ENCODE measurements around the gene MYPOP. TPM values are rescaled to one million over a fixed set of nuclear protein-coding genes. Genes with fewer than 3 reads are reported as not detected.
"Not testable (repeated sequence)": the region's sequence is repeated elsewhere in the genome, so short reads cannot be mapped to it uniquely, and the experiment has no call there.

Gene MYPOP
- total RNA-seq, 1 donor from 2014 or later, result 1.2 TPM

GRCh38 chr19:45908956-45909355 is 6.5 kb upstream of the MYPOP start:
- DNase-seq (ENCODE audit: low read depth in 2 of 2), result peak in 1 of 2 donors; percentile 20

GRCh38 chr19:45906221-45906620 is 3.8 kb upstream of the MYPOP start:
- peak in 1 of 2 donors; percentile 21 for DNase-seq (ENCODE audit: low read depth in 2 of 2)

GRCh38 chr19:45905011-45905410 is 2.6 kb upstream of the MYPOP start:
- DNase-seq (ENCODE audit: low read depth in 2 of 2), result no peak

- DNase-seq (ENCODE audit: low read depth in 2 of 2), result peak; percentile 97 to 99
These were observed 525 bp upstream of the MYPOP start for GRCh38 chr19:45902651-45903625.

- DNase-seq (ENCODE audit: low read depth in 2 of 2), result peak; percentile 42 to 61
These were observed 941 bp downstream of the MYPOP start for GRCh38 chr19:45901432-45901911.

- DNase-seq (ENCODE audit: low read depth in 2 of 2), result no peak
These were observed 1.5 kb downstream of the MYPOP start for GRCh38 chr19:45900738-45901431.

- DNase-seq (ENCODE audit: low read depth in 2 of 2), result no peak
These were observed 2.4 kb downstream of the MYPOP start for GRCh38 chr19:45899919-45900589.

GRCh38 chr19:45899253-45899652 is 3.2 kb downstream of the MYPOP start:
- no peak for DNase-seq (ENCODE audit: low read depth in 2 of 2)

- DNase-seq (ENCODE audit: low read depth in 2 of 2), result no peak
These were observed 5.1 kb downstream of the MYPOP start for GRCh38 chr19:45897261-45897812.

GRCh38 chr19:45895983-45896599 is 6.3 kb downstream of the MYPOP start:
- DNase-seq (ENCODE audit: low read depth in 2 of 2), result not testable (repeated sequence)

GRCh38 chr19:45895519-45895972 is 6.9 kb downstream of the MYPOP start:
- no peak for DNase-seq (ENCODE audit: low read depth in 2 of 2)

- DNase-seq (ENCODE audit: low read depth in 2 of 2), result no peak
These were observed 11.5 kb downstream of the MYPOP start for GRCh38 chr19:45890877-45891276.

GRCh38 chr19:45889210-45889885 is 13.1 kb downstream of the MYPOP start:
- DNase-seq (ENCODE audit: low read depth in 2 of 2), result no peak

GRCh38 chr19:45887200-45887710 is 15.2 kb downstream of the MYPOP start:
- DNase-seq (ENCODE audit: low read depth in 2 of 2), result no peak

- DNase-seq (ENCODE audit: low read depth in 2 of 2), result peak; percentile 94 to 95
These were observed 15.8 kb downstream of the MYPOP start for GRCh38 chr19:45886427-45887199.

- peak; percentile 94 to 95 for DNase-seq (ENCODE audit: low read depth in 2 of 2)
These were observed 16.6 kb downstream of the MYPOP start, which contains the start of gene IRF2BP1 for GRCh38 chr19:45885556-45886426. Gene IRF2BP1, minus strand, starts transcription at chr19:45886141. Its CDS starts 367 bp downstream, at chr19:45885774.

GRCh38 chr19:45884682-45885555 is 17.5 kb downstream of the MYPOP start:
- no peak for DNase-seq (ENCODE audit: low read depth in 2 of 2)
